ENCODE measurements around the gene LSM6.

DNA sequence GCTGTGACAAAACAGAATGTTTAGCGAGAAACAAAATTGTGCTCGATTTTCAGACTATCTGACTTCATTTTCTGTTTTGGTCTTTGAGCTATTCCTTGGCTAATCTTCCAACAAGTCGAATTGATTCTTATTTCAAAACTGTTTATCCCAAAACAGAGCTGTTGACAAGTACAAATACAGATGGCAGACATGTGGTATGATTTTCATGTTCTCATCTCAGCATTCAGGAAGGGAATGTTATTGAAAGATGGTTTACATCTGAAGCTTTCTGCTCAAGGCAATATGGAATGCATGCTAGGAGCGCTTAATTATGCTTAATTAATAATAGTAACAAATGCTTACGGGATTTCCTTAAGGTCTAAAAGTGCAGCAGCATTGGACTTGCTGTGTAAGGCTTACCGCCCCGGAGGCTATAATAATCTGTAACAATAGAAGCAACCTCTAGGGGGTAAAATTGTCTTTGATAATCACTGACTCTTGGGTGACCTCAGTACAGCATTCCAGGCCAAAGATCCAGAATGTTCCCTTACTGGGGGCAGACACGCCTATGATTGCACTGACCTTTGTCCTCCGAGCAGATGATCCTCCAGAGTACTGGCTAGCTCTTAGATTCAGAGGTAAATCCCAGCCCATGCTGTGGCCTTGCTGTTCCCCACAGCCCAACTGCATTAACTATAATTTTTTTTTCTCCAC lies 16.4 kb downstream of the LSM6 start:
- no peak; the same call in none of the 2 replicates for TF ChIP-seq CTCF (conservative IDR thresholded peaks at IDR 0.05)
- TF ChIP-seq ZFX (IDR thresholded peaks at IDR 0.05): no peak

Data from C4-2B (cell line).